GM12864 (cell line): ENCODE data around the gene PGS1.

Source experiments
- DNase-seq: peaks from one replicate; pipeline ENCODE4 v3.0.0-alpha.2; 2011; ENCODE audit warnings: low read depth
- H3K4me3 ChIP-seq: 2 replicates; pipeline ENCODE4 v1.5.1; 2011; ENCODE audit warnings: mild to moderate bottlenecking, low read depth, low read length, control low read depth
- CTCF ChIP-seq: IDR thresholded peaks from 2 replicates; pipeline ENCODE4 v1.5.1; 2011; ENCODE audit warnings: low read depth, mild to moderate bottlenecking, moderate library complexity, low read length, control low read depth, inconsistent platforms; ENCODE audit errors: missing control alignments

PGS1 gene

GRCh38 chr17:78428025-78428575 is 49.7 kb downstream of the PGS1 start:
- no peak for DNase-seq
- no peak overlapping the region for H3K4me3 ChIP-seq
- no peak for TF ChIP-seq CTCF

- TF ChIP-seq CTCF = no peak
- H3K4me3 ChIP-seq = no peak overlapping the region
- DNase-seq = no peak
These were observed 50.6 kb downstream of the PGS1 start for GRCh38 chr17:78428836-78429617.

GRCh38 chr17:78429618-78429995 is 51.2 kb downstream of the PGS1 start:
- no peak for TF ChIP-seq CTCF
- DNase-seq = no peak
- H3K4me3 ChIP-seq = no peak overlapping the region

- TF ChIP-seq CTCF = no peak
- no peak for DNase-seq
- H3K4me3 ChIP-seq = no peak overlapping the region
These were observed 52.6 kb downstream of the PGS1 start for GRCh38 chr17:78430892-78431691.

GRCh38 chr17:78431692-78431958 is 53.2 kb downstream of the PGS1 start:
- no peak for DNase-seq
- TF ChIP-seq CTCF = no peak
- H3K4me3 ChIP-seq = no peak overlapping the region

GRCh38 chr17:78432226-78433012 is 54.0 kb downstream of the PGS1 start:
- H3K4me3 ChIP-seq = no peak overlapping the region
- TF ChIP-seq CTCF = no peak
- DNase-seq = no peak
